Astrocyte of the spinal cord (primary cell): ENCODE measurements around the gene PCDHAC1.

ENCODE experiments used
- DNase-seq: peaks from one replicate; pipeline ENCODE4 v3.0.0; 2011; ENCODE audit warnings: low read depth, low spot score
- H3K4me3 ChIP-seq: 2 replicates; pipeline ENCODE4 v1.5.1; 2011; ENCODE audit warnings: low read depth, mild to moderate bottlenecking, low read length, moderate library complexity
- in situ Hi-C: cut with HindIII; loops from 2 replicates; pipeline ENCODE4 v1.10.0; 2017; ENCODE audit warnings: low sequenced_read_pairs
- TF ChIP-seq, protein P1 (sequence below): IDR thresholded peaks from 2 replicates; pipeline ENCODE4 v1.5.1; 2012; ENCODE audit warnings: low read depth, mild to moderate bottlenecking, low read length, inconsistent platforms

PCDHAC1 gene

DNA sequence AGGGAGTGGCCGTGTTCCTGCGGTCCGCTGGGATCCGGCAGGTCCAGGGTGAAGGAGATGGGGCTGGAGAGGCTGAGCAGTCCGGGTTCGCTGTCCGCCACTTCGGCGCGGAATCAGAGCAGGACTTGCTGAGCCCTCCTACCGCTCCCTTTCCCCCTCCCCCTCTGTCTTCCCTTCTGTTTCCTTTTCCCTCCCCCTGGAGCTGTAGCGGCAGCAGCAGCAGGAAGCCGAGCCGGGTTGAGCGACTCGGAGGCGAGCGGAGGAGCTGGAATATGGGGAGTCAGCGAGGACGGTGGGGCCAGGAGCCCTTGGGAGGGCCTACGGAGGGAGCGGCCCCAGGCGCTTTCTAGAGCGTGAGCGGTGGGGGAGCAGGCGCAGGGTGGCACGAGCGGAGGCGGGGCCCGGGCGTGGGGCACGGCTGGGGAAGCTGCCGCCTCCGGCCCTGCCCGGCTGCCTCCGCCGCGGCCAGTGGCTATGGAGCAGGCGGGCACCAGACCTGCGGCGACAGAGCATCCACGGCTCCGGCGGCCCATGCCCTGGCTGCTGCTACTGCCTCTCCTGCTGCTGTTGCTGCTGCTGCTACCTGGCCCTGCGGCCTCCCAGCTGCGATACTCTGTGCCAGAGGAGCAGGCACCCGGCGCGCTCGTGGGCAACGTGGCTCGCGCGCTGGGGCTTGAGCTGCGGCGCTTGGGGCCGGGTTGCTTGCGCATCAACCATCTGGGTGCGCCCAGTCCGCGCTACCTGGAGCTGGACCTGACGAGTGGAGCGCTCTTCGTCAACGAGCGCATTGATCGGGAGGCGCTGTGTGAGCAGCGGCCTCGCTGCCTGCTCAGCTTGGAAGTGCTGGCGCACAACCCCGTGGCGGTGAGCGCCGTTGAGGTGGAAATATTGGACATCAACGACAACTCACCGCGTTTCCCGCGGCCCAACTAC, 40.5 kb downstream of the PCDHAC1 start, which contains the start of gene PCDHAC2:
Gene PCDHAC2, plus strand, starts transcription at position 184 of the 933 bp plus-strand sequence. Its CDS starts 291 bp downstream, at position 475.
- DNase-seq = no peak
- H3K4me3 ChIP-seq = peak within 1 kb of the TSS; percentile 37
- TF ChIP-seq, protein P1, sequence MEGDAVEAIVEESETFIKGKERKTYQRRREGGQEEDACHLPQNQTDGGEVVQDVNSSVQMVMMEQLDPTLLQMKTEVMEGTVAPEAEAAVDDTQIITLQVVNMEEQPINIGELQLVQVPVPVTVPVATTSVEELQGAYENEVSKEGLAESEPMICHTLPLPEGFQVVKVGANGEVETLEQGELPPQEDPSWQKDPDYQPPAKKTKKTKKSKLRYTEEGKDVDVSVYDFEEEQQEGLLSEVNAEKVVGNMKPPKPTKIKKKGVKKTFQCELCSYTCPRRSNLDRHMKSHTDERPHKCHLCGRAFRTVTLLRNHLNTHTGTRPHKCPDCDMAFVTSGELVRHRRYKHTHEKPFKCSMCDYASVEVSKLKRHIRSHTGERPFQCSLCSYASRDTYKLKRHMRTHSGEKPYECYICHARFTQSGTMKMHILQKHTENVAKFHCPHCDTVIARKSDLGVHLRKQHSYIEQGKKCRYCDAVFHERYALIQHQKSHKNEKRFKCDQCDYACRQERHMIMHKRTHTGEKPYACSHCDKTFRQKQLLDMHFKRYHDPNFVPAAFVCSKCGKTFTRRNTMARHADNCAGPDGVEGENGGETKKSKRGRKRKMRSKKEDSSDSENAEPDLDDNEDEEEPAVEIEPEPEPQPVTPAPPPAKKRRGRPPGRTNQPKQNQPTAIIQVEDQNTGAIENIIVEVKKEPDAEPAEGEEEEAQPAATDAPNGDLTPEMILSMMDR = no peak
- in situ Hi-C loops = no loop called here

DNA sequence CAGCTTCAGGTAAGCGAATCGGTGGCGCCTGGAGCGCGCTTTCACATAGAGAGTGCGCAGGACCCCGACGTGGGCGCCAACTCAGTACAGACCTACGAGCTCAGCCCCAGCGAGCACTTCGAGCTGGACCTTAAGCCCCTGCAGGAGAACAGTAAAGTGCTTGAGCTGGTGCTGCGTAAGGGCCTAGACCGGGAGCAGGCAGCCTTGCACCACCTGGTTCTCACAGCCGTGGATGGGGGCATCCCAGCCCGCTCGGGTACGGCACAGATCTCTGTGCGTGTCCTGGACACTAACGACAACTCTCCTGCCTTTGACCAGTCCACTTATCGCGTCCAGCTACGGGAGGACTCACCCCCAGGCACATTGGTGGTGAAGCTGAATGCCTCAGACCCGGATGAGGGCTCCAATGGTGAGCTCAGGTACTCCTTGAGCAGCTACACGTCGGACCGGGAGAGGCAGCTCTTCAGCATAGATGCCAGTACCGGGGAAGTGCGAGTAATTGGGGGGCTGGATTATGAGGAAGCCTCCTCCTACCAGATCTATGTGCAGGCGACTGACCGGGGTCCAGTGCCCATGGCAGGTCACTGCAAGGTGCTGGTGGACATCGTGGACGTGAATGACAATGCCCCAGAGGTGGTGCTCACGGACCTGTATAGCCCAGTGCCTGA, 41.3 kb downstream of the PCDHAC1 start:
- in situ Hi-C loops = no loop called here
- TF ChIP-seq, protein P1 = no peak
- no peak for DNase-seq
- H3K4me3 ChIP-seq = no peak overlapping the region

DNA sequence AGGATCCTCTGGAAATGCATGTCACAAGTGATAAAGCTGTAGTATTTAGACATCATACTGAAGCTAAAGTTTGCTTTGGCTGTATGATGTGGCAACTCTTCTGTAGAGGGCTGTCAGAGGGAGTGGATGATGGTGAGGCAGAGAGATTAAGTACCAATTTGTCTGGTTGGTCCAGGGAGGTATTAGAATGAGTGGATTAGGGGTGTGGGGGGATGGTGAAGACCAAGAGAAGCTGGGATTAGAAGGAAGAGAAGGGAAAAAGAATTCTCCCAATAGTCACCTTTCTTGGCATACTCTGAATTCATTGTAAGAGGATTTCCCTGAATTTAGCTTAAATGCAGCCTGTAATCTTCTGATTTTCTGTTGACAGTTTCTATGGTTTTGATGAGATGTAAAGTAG, 43.8 kb downstream of the PCDHAC1 start:
- TF ChIP-seq, protein P1 = no peak
- H3K4me3 ChIP-seq = no peak overlapping the region
- in situ Hi-C loops = no loop called here
- no peak for DNase-seq

DNA sequence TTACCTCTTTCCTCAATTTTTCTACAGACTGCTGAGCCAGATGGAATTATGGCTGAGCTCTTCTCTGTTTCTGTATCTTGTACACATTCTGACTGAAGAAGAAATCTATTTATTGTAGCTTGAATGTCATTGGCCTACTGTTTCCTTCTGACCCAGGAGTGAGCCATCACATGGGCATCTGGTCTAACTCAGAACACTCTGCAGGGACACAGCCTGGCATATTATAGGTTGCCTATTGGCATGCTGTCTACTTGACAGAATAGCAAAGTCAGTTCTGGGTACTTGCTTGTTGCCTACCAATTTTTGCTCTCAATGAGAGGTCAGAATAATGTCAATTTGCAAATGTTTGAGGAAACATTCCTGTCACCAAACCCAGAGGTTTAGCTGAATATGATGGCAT, 47.5 kb downstream of the PCDHAC1 start:
- no peak overlapping the region for H3K4me3 ChIP-seq
- TF ChIP-seq, protein P1 = no peak
- DNase-seq = no peak
- in situ Hi-C loops = no loop called here

DNA sequence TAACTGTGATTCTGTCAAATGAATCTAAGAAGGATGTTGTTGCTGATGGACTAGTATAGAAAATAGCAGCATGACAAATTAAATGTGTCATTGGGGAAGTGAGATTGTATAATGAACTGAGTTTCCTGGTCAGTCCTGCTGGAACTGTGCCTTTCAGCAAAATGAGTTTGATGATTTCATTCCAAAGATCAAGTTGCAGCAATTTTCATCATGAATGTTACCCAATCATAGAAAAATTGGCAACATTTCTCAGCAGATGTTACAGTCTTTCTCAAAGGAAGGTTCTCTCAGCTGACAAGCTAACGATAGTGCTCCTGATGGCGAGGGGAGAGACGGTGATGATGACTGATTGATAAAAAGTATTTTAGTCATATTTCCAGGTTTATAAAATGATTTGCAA, 50.9 kb downstream of the PCDHAC1 start:
- H3K4me3 ChIP-seq = no peak overlapping the region
- DNase-seq = no peak
- in situ Hi-C loops = no loop called here
- TF ChIP-seq, protein P1 = no peak

DNA sequence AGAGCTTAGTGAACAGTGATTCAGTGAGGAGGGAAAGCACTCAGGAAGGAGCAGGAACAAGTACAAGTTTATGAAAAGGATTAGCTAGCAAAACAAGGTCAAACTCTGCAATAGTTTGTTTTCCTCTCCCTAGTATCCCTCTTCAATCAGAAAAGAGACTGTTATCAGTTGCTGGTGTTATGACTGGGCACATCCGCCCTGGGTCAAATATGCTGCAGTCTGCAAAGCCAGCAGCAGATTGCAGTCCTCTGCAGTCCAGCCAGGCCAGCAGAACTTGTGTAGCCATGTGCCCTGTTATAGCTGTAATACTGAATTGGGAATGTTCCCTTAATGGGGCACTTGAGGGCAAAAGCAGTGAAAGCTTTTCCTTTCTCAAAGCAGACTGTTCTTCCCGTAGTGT, 52.2 kb downstream of the PCDHAC1 start:
- in situ Hi-C loops = no loop called here
- no peak for DNase-seq
- TF ChIP-seq, protein P1 = no peak
- no peak overlapping the region for H3K4me3 ChIP-seq
